Muscle of leg (tissue), 11 donors: ENCODE data around the gene EXOSC10. TPM values are rescaled to one million over a fixed set of nuclear protein-coding genes. Genes with fewer than 3 reads are reported as not detected.
"Not testable (repeated sequence)": the region's sequence is repeated elsewhere in the genome, so short reads cannot be mapped to it uniquely, and the experiment has no call there.

Experiments used
- DNase-seq: peaks from one replicate; pipeline ENCODE4 v3.0.0; 2013
- H3K27ac ChIP-seq: one replicate; pipeline ENCODE4 v1.5.1; 2013; ENCODE audit warnings: mild to moderate bottlenecking, low read length, control low read depth
- H3K27me3 ChIP-seq: one replicate; pipeline ENCODE4 v1.6.1; 2013; ENCODE audit warnings: low read length; ENCODE audit not compliant: control insufficient read depth, insufficient read depth
- H3K36me3 ChIP-seq: one replicate; pipeline ENCODE4 v1.6.1; 2013; ENCODE audit warnings: low read length; ENCODE audit not compliant: control insufficient read depth, insufficient read depth
- H3K4me1 ChIP-seq: one replicate; pipeline ENCODE4 v1.6.1; 2013; ENCODE audit warnings: low read length; ENCODE audit not compliant: control insufficient read depth, insufficient read depth
- H3K4me3 ChIP-seq: one replicate; pipeline ENCODE4 v1.5.1; 2013; ENCODE audit warnings: low read length, control low read depth
- H3K9me3 ChIP-seq: replicated peaks from 2 replicates; pipeline ENCODE4 v1.6.1; 2013; ENCODE audit warnings: low read depth, low read length; ENCODE audit not compliant: control insufficient read depth
- WGBS: methylation state at CpG from one replicate; pipeline ENCODE4 v1.1.5; 2013; ENCODE audit warnings: missing lambda C conversion rate; ENCODE audit not compliant: insufficient coverage; 5-methylcytosine and 5-hydroxymethylcytosine counted together
- polyA plus RNA-seq, 8 donors: library from polyadenylated mRNA; unstranded; fragments of 120-200 nt; gene quantifications; one replicate each; pipeline versions ENCODE4 v1.2.1 to v1.2.3, GENCODE V29; 2013; ENCODE audit warnings: inconsistent platforms in 1 of 8, low replicate concordance in 1 of 8; ENCODE audit not compliant: insufficient read length in 8 of 8, insufficient read depth in 1 of 8
- total RNA-seq: library from RNA; stranded (reverse); fragments of 120-200 nt; gene quantifications from one replicate; pipeline ENCODE4 v1.2.4, GENCODE V29; 2013

EXOSC10 gene
- total and polyA plus RNA-seq, 9 donors: 46.1 to 64.5 (median 50.3) TPM

DNA sequence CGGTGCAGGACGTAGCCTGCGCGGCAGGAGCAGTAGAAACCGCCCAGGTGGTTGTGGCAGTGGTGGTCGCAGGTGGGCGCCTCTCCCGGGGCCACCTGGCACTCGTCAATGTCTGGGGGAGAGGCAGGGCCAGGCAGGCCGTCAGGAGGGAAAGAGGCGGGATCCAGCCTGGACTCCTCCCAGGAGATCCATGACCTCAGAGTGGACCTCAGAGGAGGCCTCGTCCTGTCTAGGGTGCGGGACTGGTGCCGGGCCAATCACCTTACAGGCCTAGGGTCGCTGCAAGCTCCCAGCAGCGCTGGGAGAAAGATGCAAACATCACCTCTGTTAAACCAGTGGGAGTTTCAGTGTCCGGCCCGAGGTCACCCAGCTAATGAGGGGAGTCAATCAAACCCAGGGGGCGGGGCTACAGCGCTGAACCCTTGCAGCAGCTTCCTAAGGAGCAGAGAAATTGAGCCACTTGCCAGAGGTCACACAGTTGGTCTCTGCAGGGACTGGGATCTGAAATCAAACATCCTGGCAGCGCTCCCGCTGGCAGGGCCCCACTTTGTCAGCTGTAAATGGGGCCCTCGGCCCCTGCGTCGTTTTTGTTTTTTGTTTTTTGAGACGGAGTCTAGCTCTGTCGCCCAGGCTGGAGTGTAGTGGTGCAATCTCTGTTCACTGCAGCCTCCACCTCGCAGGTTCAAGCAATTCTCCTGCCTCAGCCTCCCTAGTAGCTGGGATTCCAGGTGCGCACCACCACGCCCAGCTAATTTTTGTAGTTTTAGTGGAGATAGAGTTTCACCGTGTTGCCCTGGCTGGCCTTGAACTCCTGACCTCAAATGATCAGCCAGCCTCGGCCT is 54.0 kb downstream of the EXOSC10 start:
- H3K4me3 ChIP-seq: no peak overlapping the region
- H3K27me3 ChIP-seq: no peaks in the 10 kb centered on the region
- H3K4me1 ChIP-seq: peaks cover 12% of the 10 kb centered on the region
- 31% methylated on average over 26 of the region's 32 CpGs for WGBS
- DNase-seq: no peak
- H3K27ac ChIP-seq: no peak overlapping the region
- no peaks in the 10 kb centered on the region for H3K36me3 ChIP-seq
- H3K9me3 ChIP-seq: no peaks in the 10 kb centered on the region

- Histone ChIP-seq H3K9me3 (no peaks in the 10 kb centered on the region), H3K27ac (no peak overlapping the region), H3K4me1 (peaks cover 12% of the 10 kb centered on the region), H3K27me3 (no peaks in the 10 kb centered on the region), H3K4me3 (no peak overlapping the region), H3K36me3 (no peaks in the 10 kb centered on the region)
- 80% methylated on average over 15 of the region's 16 CpGs for WGBS
- DNase-seq: no peak
Measured at GRCh38 chr1:11044849-11045427, 54.7 kb downstream of the EXOSC10 start.

- Histone ChIP-seq H3K27ac (no peak overlapping the region), H3K9me3 (no peaks in the 10 kb centered on the region), H3K4me1 (peaks cover 12% of the 10 kb centered on the region), H3K36me3 (no peaks in the 10 kb centered on the region), H3K27me3 (no peaks in the 10 kb centered on the region), H3K4me3 (no peak overlapping the region)
- 56% methylated on average over 8 of the region's 16 CpGs for WGBS
- DNase-seq: no peak
Measured at GRCh38 chr1:11044086-11044848, 55.4 kb downstream of the EXOSC10 start.

GRCh38 chr1:11042995-11043874 is 56.4 kb downstream of the EXOSC10 start:
- no peaks in the 10 kb centered on the region for H3K27me3 ChIP-seq
- 61% methylated on average over 6 of the region's 19 CpGs for WGBS

GRCh38 chr1:11042065-11042464 is 57.6 kb downstream of the EXOSC10 start:
- no peaks in the 10 kb centered on the region for H3K27me3 ChIP-seq
- WGBS: 76% methylated on average over 3 of the region's 3 CpGs

More at GRCh38 chr1:11042995-11043874, 56.4 kb downstream of the EXOSC10 start:
- H3K4me3 ChIP-seq: no peak overlapping the region
- DNase-seq: no peak
- H3K9me3 ChIP-seq: no peaks in the 10 kb centered on the region
- no peak overlapping the region for H3K27ac ChIP-seq
- peaks cover 16% of the 10 kb centered on the region for H3K4me1 ChIP-seq
- H3K36me3 ChIP-seq: no peaks in the 10 kb centered on the region

DNA sequence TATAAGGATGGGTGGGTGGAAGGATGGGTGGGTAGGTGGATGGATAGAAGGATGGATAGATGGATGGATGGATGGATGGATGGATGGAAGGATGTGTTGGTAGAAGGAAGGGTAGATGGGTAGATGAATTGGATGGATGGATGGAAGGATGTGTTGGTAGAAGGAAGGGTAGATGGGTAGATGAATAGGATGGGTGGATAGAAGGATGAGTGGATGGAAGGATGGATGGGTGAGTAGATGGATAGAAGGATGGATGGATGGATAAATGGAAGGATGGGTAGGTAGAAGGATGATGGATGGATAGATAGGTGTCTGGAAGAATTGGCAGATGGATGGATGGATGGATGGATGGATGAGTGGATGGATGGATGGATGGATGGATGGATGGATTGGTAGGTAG is 58.6 kb downstream of the EXOSC10 start:
- peaks cover 16% of the 10 kb centered on the region for H3K4me1 ChIP-seq
- H3K9me3 ChIP-seq: no peaks in the 10 kb centered on the region
- no peak for DNase-seq
- H3K36me3 ChIP-seq: no peaks in the 10 kb centered on the region
- H3K4me3 ChIP-seq: no peak overlapping the region
- H3K27ac ChIP-seq: no peak overlapping the region
- H3K27me3 ChIP-seq: no peaks in the 10 kb centered on the region

More at GRCh38 chr1:11042065-11042464, 57.6 kb downstream of the EXOSC10 start:
- Histone ChIP-seq H3K9me3 (no peaks in the 10 kb centered on the region), H3K4me1 (peaks cover 20% of the 10 kb centered on the region), H3K4me3 (no peak overlapping the region), H3K27ac (no peak overlapping the region), H3K36me3 (no peaks in the 10 kb centered on the region)
- DNase-seq: no peak

- H3K27me3 ChIP-seq, H3K4me1 ChIP-seq, H3K4me3 ChIP-seq, H3K9me3 ChIP-seq, H3K27ac ChIP-seq, DNase-seq, H3K36me3 ChIP-seq: not testable (repeated sequence)
- 67% methylated on average over 1 of the region's 7 CpGs for WGBS
Measured at GRCh38 chr1:11040105-11040429, 59.6 kb downstream of the EXOSC10 start.

DNA sequence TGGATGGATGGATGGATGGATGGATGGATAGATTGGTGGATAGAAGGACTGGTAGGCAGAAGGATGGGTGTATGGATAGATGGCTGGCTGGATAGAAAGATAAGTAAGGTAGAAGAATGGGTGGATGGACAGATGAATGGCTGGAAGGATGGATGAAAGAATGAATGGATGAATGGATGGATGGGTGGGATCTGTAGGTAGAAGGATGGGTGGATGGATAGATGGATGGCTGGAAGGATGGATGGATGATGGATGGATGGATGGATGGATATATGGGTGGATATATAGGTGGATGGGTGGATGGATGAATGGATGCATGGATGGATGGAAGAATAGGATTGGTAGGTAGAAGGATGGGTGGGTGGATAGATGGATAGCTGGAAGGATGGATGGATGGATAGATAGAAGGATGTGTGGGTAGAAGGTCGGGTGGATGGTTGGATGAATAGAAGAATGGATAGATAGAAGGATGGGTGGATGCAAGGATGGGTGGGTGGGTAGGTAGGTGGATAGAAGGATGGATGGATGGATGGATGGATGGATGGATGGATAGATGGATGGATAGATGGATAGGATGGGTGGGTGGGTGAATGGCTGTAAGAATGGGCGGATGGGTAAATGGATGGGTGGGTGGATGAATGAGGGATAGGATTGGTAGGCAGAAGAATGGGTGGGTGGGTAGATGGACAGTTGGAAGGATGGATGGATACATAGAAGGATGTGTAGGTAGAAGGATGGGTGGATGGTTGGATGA is 60.1 kb downstream of the EXOSC10 start:
- WGBS: 65% methylated on average over 2 of the region's 2 CpGs
- H3K27ac ChIP-seq: no peak overlapping the region
- no peak for DNase-seq
- peaks cover 8% of the 10 kb centered on the region for H3K4me1 ChIP-seq
- no peak overlapping the region for H3K4me3 ChIP-seq
- no peaks in the 10 kb centered on the region for H3K9me3 ChIP-seq
- H3K36me3 ChIP-seq: no peaks in the 10 kb centered on the region
- no peaks in the 10 kb centered on the region for H3K27me3 ChIP-seq

DNA sequence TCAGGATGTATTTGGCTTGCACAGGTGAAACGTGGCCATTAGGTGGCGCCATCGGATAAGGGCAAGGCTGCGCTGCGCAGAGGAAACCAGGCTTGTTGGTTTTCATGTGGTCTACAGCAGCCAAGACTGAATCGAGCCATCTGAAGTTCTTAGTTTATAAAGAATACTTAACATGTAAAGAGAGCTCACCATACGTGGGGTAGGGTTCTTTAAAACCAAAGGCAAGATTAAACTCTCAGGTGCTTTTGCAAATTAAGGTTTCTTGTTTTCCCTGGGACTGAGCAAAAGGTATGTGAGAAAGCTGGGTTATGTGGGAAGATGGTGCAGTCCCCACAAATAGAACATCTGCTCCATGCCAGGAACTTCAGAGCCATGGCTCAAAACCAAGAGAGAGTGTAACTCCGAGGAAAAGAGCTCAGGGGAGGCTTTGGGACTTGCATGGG is 61.9 kb downstream of the EXOSC10 start:
- Histone ChIP-seq H3K27me3 (no peaks in the 10 kb centered on the region), H3K36me3 (no peaks in the 10 kb centered on the region), H3K4me1 (peaks cover 8% of the 10 kb centered on the region), H3K4me3 (no peak overlapping the region), H3K27ac (no peak overlapping the region), H3K9me3 (no peaks in the 10 kb centered on the region)
- 0% methylated on average over 5 of the region's 8 CpGs for WGBS
- peak; percentile 93 for DNase-seq
